AG10803 (cell line): Measurements from ENCODE around the gene PHF20.
"Not testable (repeated sequence)": the region's sequence is repeated elsewhere in the genome, so short reads cannot be mapped to it uniquely, and the experiment has no call there.

Source experiments
- DNase-seq: peaks from one replicate; pipeline ENCODE4 v3.0.0; 2010; ENCODE audit warnings: low read depth
- H3K4me3 ChIP-seq: 2 replicates; pipeline ENCODE4 v1.5.1; 2011; ENCODE audit warnings: mild to moderate bottlenecking, low read length, control low read depth
- CTCF ChIP-seq: conservative IDR thresholded peaks from 2 replicates; pipeline ENCODE4 v1.5.1; 2011; ENCODE audit warnings: mild to moderate bottlenecking, low read length, control low read depth, inconsistent platforms

Gene PHF20

GRCh38 chr20:35833241-35833640, 61.4 kb downstream of the PHF20 start:
- DNase-seq: no peak
- no peak for TF ChIP-seq CTCF
- no peak overlapping the region for H3K4me3 ChIP-seq

- no peak overlapping the region for H3K4me3 ChIP-seq
- TF ChIP-seq CTCF: no peak
- peak; percentile 43 for DNase-seq
Observed at GRCh38 chr20:35837577-35838195, 65.9 kb downstream of the PHF20 start.

GRCh38 chr20:35838205-35838604, 66.4 kb downstream of the PHF20 start:
- TF ChIP-seq CTCF: no peak
- no peak overlapping the region for H3K4me3 ChIP-seq
- DNase-seq: no peak

GRCh38 chr20:35839904-35840303, 68.1 kb downstream of the PHF20 start:
- no peak for TF ChIP-seq CTCF
- no peak for DNase-seq

DNA sequence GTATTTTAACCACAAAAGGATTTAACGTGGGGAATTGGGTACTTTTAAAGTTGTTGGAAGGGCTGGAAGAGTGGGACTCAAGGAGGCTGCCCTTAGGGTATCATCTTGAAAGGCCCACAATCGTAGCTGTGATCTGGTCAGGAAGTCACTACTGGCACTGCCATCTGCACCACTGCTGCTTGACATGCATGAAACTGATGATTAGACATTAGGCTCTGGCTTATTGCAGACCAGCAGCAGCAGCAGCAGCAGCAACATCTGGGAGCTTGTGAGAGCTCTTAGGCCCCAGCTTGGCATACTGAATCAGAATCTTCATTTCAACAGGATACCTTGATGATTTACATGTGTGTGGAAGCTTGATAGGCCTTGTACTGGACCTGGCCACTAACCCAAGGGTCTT, 68.6 kb downstream of the PHF20 start:
- no peak for DNase-seq
- TF ChIP-seq CTCF: no peak
- no peak overlapping the region for H3K4me3 ChIP-seq

More at GRCh38 chr20:35839904-35840303, 68.1 kb downstream of the PHF20 start:
- no peak overlapping the region for H3K4me3 ChIP-seq

GRCh38 chr20:35842361-35842760, 70.5 kb downstream of the PHF20 start:
- H3K4me3 ChIP-seq: no peak overlapping the region
- no peak for TF ChIP-seq CTCF
- DNase-seq: no peak

- DNase-seq, H3K4me3 ChIP-seq: not testable (repeated sequence)
Observed at GRCh38 chr20:35843894-35844293, 72.1 kb downstream of the PHF20 start.

DNA sequence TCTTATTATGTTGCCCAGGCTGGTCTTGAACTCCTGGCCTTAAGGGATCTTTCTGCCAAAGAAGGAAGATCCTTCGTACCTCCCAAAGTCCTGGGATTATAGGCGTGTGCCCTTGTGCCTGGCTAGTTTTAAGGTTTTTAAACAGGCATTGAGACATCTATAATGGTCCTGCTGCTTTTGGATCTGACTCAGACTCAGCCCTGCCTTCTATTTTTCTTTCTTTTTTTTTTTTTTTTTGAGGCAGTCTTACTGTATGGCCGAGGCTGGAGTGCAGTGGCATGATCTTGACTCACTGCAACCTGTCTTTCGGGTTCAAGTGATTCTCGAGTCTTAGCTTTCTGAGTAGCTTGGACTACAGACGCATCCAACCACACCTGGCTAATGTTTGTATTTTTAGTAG, 73.7 kb downstream of the PHF20 start:
- H3K4me3 ChIP-seq: no peak overlapping the region
- DNase-seq: no peak
- no peak for TF ChIP-seq CTCF
